DOHH2 (cell line): Measurements from ENCODE around the gene ADI1.
"Not testable (repeated sequence)": the region's sequence is repeated elsewhere in the genome, so short reads cannot be mapped to it uniquely, and the experiment has no call there.

Source experiments
- H3F3A ChIP-seq: fragments of 200-600 bp; sonication (generic), shearing (Covaris generic); 2 replicates; pipeline ENCODE4 v1.6.0; 2016; ENCODE audit warnings: antibody characterized with exemption, mild to moderate bottlenecking; ENCODE audit not compliant: control insufficient read depth, insufficient read depth
- H3K27ac ChIP-seq: fragments of 200-600 bp; sonication (generic); 2 replicates; pipeline ENCODE4 v1.5.1; 2014; ENCODE audit warnings: low read depth, mild to moderate bottlenecking, low read length, moderate library complexity
- H3K27me3 ChIP-seq: fragments of 200-600 bp; sonication (generic); 2 replicates; pipeline ENCODE4 v1.6.1; 2014; ENCODE audit warnings: mild to moderate bottlenecking, low read length, mixed read lengths; ENCODE audit not compliant: control insufficient read depth
- H3K36me3 ChIP-seq: fragments of 200-600 bp; sonication (generic); 2 replicates; pipeline ENCODE4 v1.6.1; 2014; ENCODE audit warnings: mild to moderate bottlenecking, low read length, moderate library complexity, mixed read lengths; ENCODE audit not compliant: control insufficient read depth
- H3K4me1 ChIP-seq: fragments of 200-600 bp; sonication (generic); 2 replicates; pipeline ENCODE4 v1.6.1; 2014; ENCODE audit warnings: mild to moderate bottlenecking, low read length, mixed read lengths; ENCODE audit not compliant: control insufficient read depth
- H3K4me2 ChIP-seq: fragments of 200-600 bp; sonication (generic); 2 replicates; pipeline ENCODE4 v1.6.0; 2014; ENCODE audit warnings: mild to moderate bottlenecking, low read length, moderate library complexity
- H3K4me3 ChIP-seq: fragments of 200-600 bp; sonication (generic); 2 replicates; pipeline ENCODE4 v1.5.1; 2014; ENCODE audit warnings: mild to moderate bottlenecking, low read length, mixed read lengths
- H3K79me2 ChIP-seq: fragments of 200-600 bp; sonication (generic); 2 replicates; pipeline ENCODE4 v1.6.1; 2014; ENCODE audit warnings: mild to moderate bottlenecking, low read length, mixed read lengths; ENCODE audit not compliant: control insufficient read depth
- H3K9me2 ChIP-seq: fragments of 200-600 bp; sonication (generic); replicated peaks from 2 replicates; pipeline ENCODE4 v1.6.1; 2014; ENCODE audit warnings: mild to moderate bottlenecking, low read length, mixed read lengths; ENCODE audit not compliant: control insufficient read depth
- H3K9me3 ChIP-seq: fragments of 200-600 bp; sonication (generic); 2 replicates; pipeline ENCODE4 v1.6.1; 2014; ENCODE audit warnings: antibody characterized with exemption, low read length, mixed read lengths; ENCODE audit not compliant: control insufficient read depth, insufficient read depth
- H4K20me1 ChIP-seq: fragments of 200-600 bp; sonication (generic); 2 replicates; pipeline ENCODE4 v1.6.0; 2014; ENCODE audit warnings: low read depth, mild to moderate bottlenecking, antibody characterized with exemption, low read length, moderate library complexity; ENCODE audit not compliant: control insufficient read depth, insufficient read depth
- EZH2phosphoT487 ChIP-seq: fragments of 200-600 bp; sonication (generic); IDR thresholded peaks from 2 replicates; pipeline ENCODE4 v1.6.1; 2017; ENCODE audit warnings: borderline replicate concordance, mild to moderate bottlenecking, antibody characterized with exemption, low read length, moderate library complexity, mixed read lengths
- TF ChIP-seq, protein P1 (sequence below): fragments of 200-600 bp; sonication (generic); IDR thresholded peaks from one replicate; pipeline ENCODE4 v1.5.1; 2014; ENCODE audit warnings: antibody characterized with exemption, mild to moderate bottlenecking, low read depth, low read length; ENCODE audit not compliant: poor library complexity, severe bottlenecking

Gene ADI1

DNA sequence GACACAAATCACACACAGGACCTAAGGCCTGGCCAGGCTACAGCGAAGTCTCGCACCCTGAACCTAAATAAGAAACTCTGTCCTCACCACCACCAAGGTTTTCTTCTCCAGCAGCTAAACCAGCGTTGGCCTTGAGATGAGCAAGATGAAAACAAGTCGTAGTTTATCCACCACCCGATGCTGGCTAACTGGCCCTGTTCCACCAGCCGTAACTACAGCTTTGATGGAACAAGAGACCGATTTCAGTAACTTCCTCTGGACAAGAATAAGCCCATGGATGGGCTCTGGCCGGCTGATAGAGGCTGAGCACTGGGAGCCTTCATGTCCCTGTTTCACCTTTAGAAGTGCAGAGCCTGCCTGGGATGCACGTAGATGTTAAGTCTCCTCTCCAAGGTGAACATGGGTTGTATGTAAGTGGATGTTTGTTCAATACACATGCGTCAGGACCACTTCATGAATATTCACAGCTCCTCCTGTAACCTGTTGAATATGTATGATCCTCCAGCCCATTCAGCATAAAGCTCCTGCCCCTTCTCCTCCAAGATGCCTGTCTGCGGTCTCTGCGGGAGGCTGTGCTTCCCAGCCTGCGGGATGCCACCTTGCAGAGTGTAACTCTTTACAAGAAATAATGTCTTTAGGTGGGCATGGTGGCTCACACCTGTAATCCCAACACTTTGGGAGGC is 24.2 kb downstream of the ADI1 start:
- H3F3A ChIP-seq: no peaks in the 10 kb centered on the region
- TF ChIP-seq, protein P1, sequence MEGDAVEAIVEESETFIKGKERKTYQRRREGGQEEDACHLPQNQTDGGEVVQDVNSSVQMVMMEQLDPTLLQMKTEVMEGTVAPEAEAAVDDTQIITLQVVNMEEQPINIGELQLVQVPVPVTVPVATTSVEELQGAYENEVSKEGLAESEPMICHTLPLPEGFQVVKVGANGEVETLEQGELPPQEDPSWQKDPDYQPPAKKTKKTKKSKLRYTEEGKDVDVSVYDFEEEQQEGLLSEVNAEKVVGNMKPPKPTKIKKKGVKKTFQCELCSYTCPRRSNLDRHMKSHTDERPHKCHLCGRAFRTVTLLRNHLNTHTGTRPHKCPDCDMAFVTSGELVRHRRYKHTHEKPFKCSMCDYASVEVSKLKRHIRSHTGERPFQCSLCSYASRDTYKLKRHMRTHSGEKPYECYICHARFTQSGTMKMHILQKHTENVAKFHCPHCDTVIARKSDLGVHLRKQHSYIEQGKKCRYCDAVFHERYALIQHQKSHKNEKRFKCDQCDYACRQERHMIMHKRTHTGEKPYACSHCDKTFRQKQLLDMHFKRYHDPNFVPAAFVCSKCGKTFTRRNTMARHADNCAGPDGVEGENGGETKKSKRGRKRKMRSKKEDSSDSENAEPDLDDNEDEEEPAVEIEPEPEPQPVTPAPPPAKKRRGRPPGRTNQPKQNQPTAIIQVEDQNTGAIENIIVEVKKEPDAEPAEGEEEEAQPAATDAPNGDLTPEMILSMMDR: no peak
- TF ChIP-seq EZH2phosphoT487: no peak
- no peaks in the 10 kb centered on the region for H3K9me2 ChIP-seq

DNA sequence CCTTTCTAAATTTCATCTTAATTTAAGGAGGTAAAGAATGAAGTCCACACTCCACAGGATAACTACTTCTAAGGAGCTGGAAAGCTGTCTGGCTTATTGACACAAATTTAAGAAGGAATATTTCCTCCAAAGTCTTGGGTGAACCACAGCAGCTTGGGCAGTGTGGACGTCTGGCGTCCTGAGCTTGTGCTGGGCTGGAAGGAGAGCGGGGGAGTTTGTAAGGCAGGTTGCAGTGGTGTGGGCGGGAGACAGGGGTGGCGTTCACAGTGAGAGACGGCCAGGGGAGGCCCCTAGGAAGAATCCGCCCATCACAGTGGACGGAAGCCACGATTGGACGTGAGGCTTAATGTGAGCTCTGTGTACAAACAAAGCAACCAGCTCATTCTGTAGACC is 25.7 kb downstream of the ADI1 start:
- no peak overlapping the region for H3K27ac ChIP-seq
- no peaks in the 10 kb centered on the region for H3K9me2 ChIP-seq
- H4K20me1 ChIP-seq: no peaks in the 10 kb centered on the region
- H3K9me3 ChIP-seq: no peaks in the 10 kb centered on the region
- H3K4me1 ChIP-seq: peaks cover 6% of the 10 kb centered on the region
- TF ChIP-seq, protein P1: no peak
- TF ChIP-seq EZH2phosphoT487: no peak
- peaks cover 9% of the 10 kb centered on the region for H3K36me3 ChIP-seq
- no peak overlapping the region for H3K4me3 ChIP-seq
- no peaks in the 10 kb centered on the region for H3K79me2 ChIP-seq
- H3F3A ChIP-seq: no peaks in the 10 kb centered on the region
- H3K27me3 ChIP-seq: no peaks in the 10 kb centered on the region
- H3K4me2 ChIP-seq: no peak overlapping the region

More for the DNA sequence above, 24.2 kb downstream of the ADI1 start:
- Histone ChIP-seq H3K27ac (no peak overlapping the region), H4K20me1 (no peaks in the 10 kb centered on the region), H3K4me1 (no peaks in the 10 kb centered on the region; the same call in 1 of the 2 replicates), H3K4me2 (no peak overlapping the region), H3K36me3 (peaks cover 20% of the 10 kb centered on the region), H3K9me3 (no peaks in the 10 kb centered on the region), H3K27me3 (no peaks in the 10 kb centered on the region), H3K79me2 (no peaks in the 10 kb centered on the region), H3K4me3 (no peak overlapping the region)

- H3K79me2 ChIP-seq: no peaks in the 10 kb centered on the region
- no peak overlapping the region for H3K27ac ChIP-seq
- no peaks in the 10 kb centered on the region for H4K20me1 ChIP-seq
- no peaks in the 10 kb centered on the region for H3K9me3 ChIP-seq
- no peaks in the 10 kb centered on the region for H3F3A ChIP-seq
- peaks cover 6% of the 10 kb centered on the region; the same call in 1 of the 2 replicates for H3K36me3 ChIP-seq
- no peaks in the 10 kb centered on the region for H3K9me2 ChIP-seq
- TF ChIP-seq, protein P1: no peak
- no peak for TF ChIP-seq EZH2phosphoT487
- no peak overlapping the region for H3K4me2 ChIP-seq
- peaks cover 6% of the 10 kb centered on the region for H3K4me1 ChIP-seq
- no peaks in the 10 kb centered on the region for H3K27me3 ChIP-seq
- H3K4me3 ChIP-seq: no peak overlapping the region
These were observed 26.2 kb downstream of the ADI1 start for GRCh38 chr2:3492951-3493614.

DNA sequence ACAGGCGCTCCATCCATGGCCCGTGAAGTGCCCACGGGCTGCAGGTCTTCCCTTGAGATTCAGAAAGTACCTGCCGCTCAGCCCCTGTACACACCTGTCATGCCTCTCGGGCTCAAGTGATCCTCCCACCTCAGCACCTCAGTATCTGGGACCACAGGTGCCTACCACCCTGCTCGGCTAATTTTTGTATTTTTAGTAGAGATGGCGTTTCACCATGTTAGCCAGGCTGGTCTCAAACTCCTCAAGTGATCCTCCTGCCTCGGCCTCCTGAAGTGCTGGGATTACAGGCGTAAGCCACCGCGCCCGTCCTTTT is 26.9 kb downstream of the ADI1 start:
- not testable (repeated sequence) for H3K9me3 ChIP-seq, H3K79me2 ChIP-seq, H4K20me1 ChIP-seq, H3K27ac ChIP-seq, H3K27me3 ChIP-seq, H3F3A ChIP-seq, H3K36me3 ChIP-seq, H3K9me2 ChIP-seq, H3K4me2 ChIP-seq, H3K4me1 ChIP-seq, H3K4me3 ChIP-seq
